ENCODE results near the gene MYL6B.

DNA sequence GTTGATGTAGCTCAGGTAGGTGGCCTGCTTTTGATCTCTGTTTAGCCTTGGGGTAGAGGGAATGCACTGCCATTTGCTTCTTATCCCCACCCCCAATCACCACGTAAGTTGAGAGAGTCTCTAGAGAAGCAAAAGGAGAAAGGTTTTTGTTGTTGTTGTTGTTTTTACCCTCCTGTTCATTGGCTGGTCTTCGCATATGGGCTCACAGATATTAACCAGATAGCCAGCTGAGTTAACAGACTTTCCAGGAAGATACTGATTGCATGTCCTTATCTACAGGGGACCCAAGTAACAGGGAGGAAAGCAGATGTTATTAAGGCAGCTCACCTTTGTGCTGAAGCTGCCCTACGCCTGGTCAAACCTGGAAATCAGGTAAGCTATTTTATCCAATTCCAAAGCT, 45.1 kb upstream of the MYL6B start:
- TF ChIP-seq CTCF (IDR thresholded peaks at IDR 0.05; ENCODE audit: low read depth, low read length, poor library complexity, severe bottlenecking) (no peak), EZH2phosphoT487 (IDR thresholded peaks at IDR 0.05; ENCODE audit: borderline replicate concordance, low read length) (no peak)

Data from DOHH2 (cell line).